HCT116 (cell line): ENCODE results near the gene TSPAN1.

Source experiments
- CEBPB ChIP-seq: IDR thresholded peaks from 2 replicates; pipeline ENCODE4 v1.6.1; 2012; ENCODE audit warnings: low read depth
- ELF1 ChIP-seq: IDR thresholded peaks from 2 replicates; pipeline ENCODE4 v1.6.1; 2012; ENCODE audit warnings: low read depth, borderline replicate concordance
- EZH2 ChIP-seq: fragments of 200-600 bp; sonication (generic); IDR thresholded peaks from 2 replicates; pipeline ENCODE4 v1.6.1; 2017; ENCODE audit warnings: antibody characterized with exemption, mixed run types
- JUND ChIP-seq: IDR thresholded peaks from 2 replicates; pipeline ENCODE4 v1.6.1; 2012
- MAX ChIP-seq: IDR thresholded peaks from 2 replicates; pipeline ENCODE4 v1.6.1; 2012
- POLR2A ChIP-seq: IDR thresholded peaks from 2 replicates; pipeline ENCODE4 v1.7.0; 2011; ENCODE audit warnings: borderline replicate concordance; ENCODE audit not compliant: insufficient read depth, insufficient read length; ENCODE audit errors: extremely low read depth
- POLR2AphosphoS5 ChIP-seq: IDR thresholded peaks from 2 replicates; pipeline ENCODE4 v1.6.1; 2011; ENCODE audit warnings: mild to moderate bottlenecking, low read depth, low read length, moderate library complexity
- ZNF274 ChIP-seq: fragments of 200-500 bp; sonication (Bioruptor generic); IDR thresholded peaks from 2 replicates; pipeline ENCODE4 v1.6.1; 2014; ENCODE audit warnings: mild to moderate bottlenecking, low read depth, low read length, inconsistent platforms
- TF ChIP-seq, protein P1 (sequence below), 3 experiments: fragments of 200-600 bp in 1 of 3; sonication (generic) in 1 of 3; IDR thresholded peaks in 2 of 3; conservative IDR thresholded peaks in 1 of 3; 2 replicates each; pipeline ENCODE4 v1.5.1; 2012 to 2017; ENCODE audit warnings: low read depth in 2 of 3, low read length in 2 of 3, antibody characterized with exemption in 1 of 3, borderline replicate concordance in 1 of 3, control low read depth in 1 of 3, mild to moderate bottlenecking in 1 of 3, mixed read lengths in 1 of 3, mixed run types in 1 of 3, moderate library complexity in 1 of 3; ENCODE audit not compliant: insufficient read depth in 1 of 3

DNA sequence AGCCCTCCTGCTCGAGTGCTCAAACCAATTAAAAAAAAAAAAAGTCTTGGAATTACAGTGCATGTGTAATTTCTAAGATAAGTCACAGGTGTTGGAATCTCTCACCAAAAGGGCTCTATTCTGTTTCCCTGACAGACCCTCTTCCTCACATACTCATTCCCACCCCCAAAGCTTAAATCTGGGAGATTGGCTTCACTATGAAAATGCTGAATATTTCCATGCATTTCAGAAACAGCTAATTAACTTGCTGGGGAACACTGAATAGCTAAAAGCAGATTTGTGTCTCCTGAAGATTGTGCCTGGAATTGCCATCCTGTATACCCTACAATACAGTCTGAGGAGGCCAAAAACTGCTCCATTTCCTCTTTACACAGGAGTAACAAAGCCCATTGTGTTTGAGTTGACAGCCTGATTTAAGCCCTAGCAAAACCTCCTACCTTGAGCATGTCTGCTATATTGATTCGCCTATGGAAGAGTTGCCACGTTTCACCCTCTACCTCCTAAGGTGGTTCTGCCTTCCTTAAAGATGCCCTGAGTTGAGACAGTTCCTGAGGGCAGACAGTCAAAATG is 41.0 kb upstream of the TSPAN1 start:
- TF ChIP-seq POLR2A (no peak), MAX (no peak), ELF1 (no peak), POLR2AphosphoS5 (no peak), CEBPB (no peak), JUND (no peak), ZNF274 (no peak), EZH2 (no peak)
- TF ChIP-seq, protein P1, sequence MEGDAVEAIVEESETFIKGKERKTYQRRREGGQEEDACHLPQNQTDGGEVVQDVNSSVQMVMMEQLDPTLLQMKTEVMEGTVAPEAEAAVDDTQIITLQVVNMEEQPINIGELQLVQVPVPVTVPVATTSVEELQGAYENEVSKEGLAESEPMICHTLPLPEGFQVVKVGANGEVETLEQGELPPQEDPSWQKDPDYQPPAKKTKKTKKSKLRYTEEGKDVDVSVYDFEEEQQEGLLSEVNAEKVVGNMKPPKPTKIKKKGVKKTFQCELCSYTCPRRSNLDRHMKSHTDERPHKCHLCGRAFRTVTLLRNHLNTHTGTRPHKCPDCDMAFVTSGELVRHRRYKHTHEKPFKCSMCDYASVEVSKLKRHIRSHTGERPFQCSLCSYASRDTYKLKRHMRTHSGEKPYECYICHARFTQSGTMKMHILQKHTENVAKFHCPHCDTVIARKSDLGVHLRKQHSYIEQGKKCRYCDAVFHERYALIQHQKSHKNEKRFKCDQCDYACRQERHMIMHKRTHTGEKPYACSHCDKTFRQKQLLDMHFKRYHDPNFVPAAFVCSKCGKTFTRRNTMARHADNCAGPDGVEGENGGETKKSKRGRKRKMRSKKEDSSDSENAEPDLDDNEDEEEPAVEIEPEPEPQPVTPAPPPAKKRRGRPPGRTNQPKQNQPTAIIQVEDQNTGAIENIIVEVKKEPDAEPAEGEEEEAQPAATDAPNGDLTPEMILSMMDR (IDR thresholded peaks at IDR 0.05 in 2 of 3, conservative IDR thresholded peaks at IDR 0.05 in 1 of 3; ENCODE audit: borderline replicate concordance in 1 of 3, insufficient read depth in 1 of 3, low read depth in 2 of 3, low read length in 2 of 3) = no peak
